ENCODE data around the gene TENM3.

TENM3 gene

GRCh38 chr4:182616476-182616875 is 373.3 kb downstream of the TENM3 start:
- no peak overlapping the region for H3K9ac ChIP-seq (ENCODE audit: low read length)
- no peak overlapping the region for H3K4me3 ChIP-seq (ENCODE audit: low read length)
- no peak for TF ChIP-seq EZH2phosphoT487 (IDR thresholded peaks at IDR 0.05; ENCODE audit: low read depth)
- TF ChIP-seq, protein P1, sequence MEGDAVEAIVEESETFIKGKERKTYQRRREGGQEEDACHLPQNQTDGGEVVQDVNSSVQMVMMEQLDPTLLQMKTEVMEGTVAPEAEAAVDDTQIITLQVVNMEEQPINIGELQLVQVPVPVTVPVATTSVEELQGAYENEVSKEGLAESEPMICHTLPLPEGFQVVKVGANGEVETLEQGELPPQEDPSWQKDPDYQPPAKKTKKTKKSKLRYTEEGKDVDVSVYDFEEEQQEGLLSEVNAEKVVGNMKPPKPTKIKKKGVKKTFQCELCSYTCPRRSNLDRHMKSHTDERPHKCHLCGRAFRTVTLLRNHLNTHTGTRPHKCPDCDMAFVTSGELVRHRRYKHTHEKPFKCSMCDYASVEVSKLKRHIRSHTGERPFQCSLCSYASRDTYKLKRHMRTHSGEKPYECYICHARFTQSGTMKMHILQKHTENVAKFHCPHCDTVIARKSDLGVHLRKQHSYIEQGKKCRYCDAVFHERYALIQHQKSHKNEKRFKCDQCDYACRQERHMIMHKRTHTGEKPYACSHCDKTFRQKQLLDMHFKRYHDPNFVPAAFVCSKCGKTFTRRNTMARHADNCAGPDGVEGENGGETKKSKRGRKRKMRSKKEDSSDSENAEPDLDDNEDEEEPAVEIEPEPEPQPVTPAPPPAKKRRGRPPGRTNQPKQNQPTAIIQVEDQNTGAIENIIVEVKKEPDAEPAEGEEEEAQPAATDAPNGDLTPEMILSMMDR (IDR thresholded peaks at IDR 0.05; ENCODE audit: low read depth, low read length): no peak
- no peak overlapping the region for H3K4me2 ChIP-seq (ENCODE audit: low read length)
- no peaks in the 10 kb centered on the region for H3K36me3 ChIP-seq (replicated peaks; ENCODE audit: low read depth, low read length)
- H2AFZ ChIP-seq (ENCODE audit: low read depth, low read length): no peak overlapping the region
- no peaks in the 10 kb centered on the region for H3K4me1 ChIP-seq (ENCODE audit: low read length)
- H3K27me3 ChIP-seq (ENCODE audit: low read depth, low read length): no peaks in the 10 kb centered on the region
- H3K79me2 ChIP-seq (ENCODE audit: low read length): no peaks in the 10 kb centered on the region
- no peak overlapping the region for H3K27ac ChIP-seq (ENCODE audit: low read length)
- no peaks in the 10 kb centered on the region for H4K20me1 ChIP-seq (ENCODE audit: insufficient read depth, low read length)
- H3K9me3 ChIP-seq (ENCODE audit: insufficient read depth, low read length): no peaks in the 10 kb centered on the region

- no peaks in the 10 kb centered on the region for H3K4me1 ChIP-seq (ENCODE audit: low read length)
Measured at GRCh38 chr4:182619660-182620059, 376.5 kb downstream of the TENM3 start.

GRCh38 chr4:182620111-182620980 is 377.1 kb downstream of the TENM3 start:
- H3K36me3 ChIP-seq (replicated peaks; ENCODE audit: low read depth, low read length): no peaks in the 10 kb centered on the region
- no peaks in the 10 kb centered on the region for H3K27me3 ChIP-seq (ENCODE audit: low read depth, low read length)
- H4K20me1 ChIP-seq (ENCODE audit: insufficient read depth, low read length): no peaks in the 10 kb centered on the region
- H3K9me3 ChIP-seq (ENCODE audit: insufficient read depth, low read length): no peaks in the 10 kb centered on the region
- H3K9ac ChIP-seq (ENCODE audit: low read length): no peak overlapping the region
- no peak overlapping the region for H3K4me2 ChIP-seq (ENCODE audit: low read length)
- TF ChIP-seq, protein P1 (IDR thresholded peaks at IDR 0.05; ENCODE audit: low read depth, low read length): no peak
- no peak for TF ChIP-seq EZH2phosphoT487 (IDR thresholded peaks at IDR 0.05; ENCODE audit: low read depth)
- no peaks in the 10 kb centered on the region for H3K4me1 ChIP-seq (ENCODE audit: low read length)
- H3K27ac ChIP-seq (ENCODE audit: low read length): no peak overlapping the region
- H3K4me3 ChIP-seq (ENCODE audit: low read length): no peak overlapping the region
- H2AFZ ChIP-seq (ENCODE audit: low read depth, low read length): no peak overlapping the region
- no peaks in the 10 kb centered on the region for H3K79me2 ChIP-seq (ENCODE audit: low read length)

More at GRCh38 chr4:182619660-182620059, 376.5 kb downstream of the TENM3 start:
- H3K27me3 ChIP-seq (ENCODE audit: low read depth, low read length): no peaks in the 10 kb centered on the region
- H2AFZ ChIP-seq (ENCODE audit: low read depth, low read length): no peak overlapping the region
- H3K27ac ChIP-seq (ENCODE audit: low read length): no peak overlapping the region
- H4K20me1 ChIP-seq (ENCODE audit: insufficient read depth, low read length): no peaks in the 10 kb centered on the region
- H3K36me3 ChIP-seq (replicated peaks; ENCODE audit: low read depth, low read length): no peaks in the 10 kb centered on the region
- no peak overlapping the region for H3K4me2 ChIP-seq (ENCODE audit: low read length)
- TF ChIP-seq, protein P1 (IDR thresholded peaks at IDR 0.05; ENCODE audit: low read depth, low read length): no peak
- TF ChIP-seq EZH2phosphoT487 (IDR thresholded peaks at IDR 0.05; ENCODE audit: low read depth): no peak
- no peak overlapping the region for H3K9ac ChIP-seq (ENCODE audit: low read length)
- no peaks in the 10 kb centered on the region for H3K9me3 ChIP-seq (ENCODE audit: insufficient read depth, low read length)
- H3K79me2 ChIP-seq (ENCODE audit: low read length): no peaks in the 10 kb centered on the region
- no peak overlapping the region for H3K4me3 ChIP-seq (ENCODE audit: low read length)

DNA sequence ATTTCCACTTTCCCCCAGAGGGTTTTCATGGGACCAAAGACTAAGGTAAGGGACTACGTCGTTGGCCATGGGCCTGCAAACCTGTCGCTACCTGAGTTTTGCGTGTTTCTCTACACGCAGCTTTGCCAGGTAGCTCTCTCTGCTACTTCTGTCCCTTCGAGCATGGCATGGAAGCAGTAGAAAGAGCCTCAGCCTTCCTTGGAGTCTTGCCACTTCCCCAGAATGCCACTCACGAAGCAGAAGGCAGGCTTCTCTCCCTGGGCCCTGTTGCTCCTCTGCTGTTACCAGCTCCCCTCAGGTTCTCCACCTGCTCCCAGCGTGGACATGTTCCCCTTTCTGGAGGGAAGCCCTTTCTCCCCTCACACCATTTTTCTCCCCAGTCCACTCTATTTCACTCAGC is 381.1 kb downstream of the TENM3 start:
- H3K9me3 ChIP-seq (ENCODE audit: insufficient read depth, low read length): no peaks in the 10 kb centered on the region
- no peak overlapping the region for H3K9ac ChIP-seq (ENCODE audit: low read length)
- H3K79me2 ChIP-seq (ENCODE audit: low read length): no peaks in the 10 kb centered on the region
- H4K20me1 ChIP-seq (ENCODE audit: insufficient read depth, low read length): no peaks in the 10 kb centered on the region
- H3K27me3 ChIP-seq (ENCODE audit: low read depth, low read length): no peaks in the 10 kb centered on the region
- no peak overlapping the region for H3K27ac ChIP-seq (ENCODE audit: low read length)
- H2AFZ ChIP-seq (ENCODE audit: low read depth, low read length): no peak overlapping the region
- TF ChIP-seq, protein P1 (IDR thresholded peaks at IDR 0.05; ENCODE audit: low read depth, low read length): no peak
- TF ChIP-seq EZH2phosphoT487 (IDR thresholded peaks at IDR 0.05; ENCODE audit: low read depth): no peak
- no peaks in the 10 kb centered on the region for H3K4me1 ChIP-seq (ENCODE audit: low read length)
- H3K4me3 ChIP-seq (ENCODE audit: low read length): no peak overlapping the region
- H3K4me2 ChIP-seq (ENCODE audit: low read length): no peak overlapping the region
- H3K36me3 ChIP-seq (replicated peaks; ENCODE audit: low read depth, low read length): no peaks in the 10 kb centered on the region
